GM12875 (cell line): ENCODE data around the gene ITSN2.

Experiments
- H3K4me3 ChIP-seq: one replicate; pipeline ENCODE4 v1.5.1; 2011; ENCODE audit warnings: low read depth, low read length, control low read depth
- CTCF ChIP-seq: IDR thresholded peaks from 2 replicates; pipeline ENCODE4 v1.5.1; 2011; ENCODE audit warnings: low read depth, mild to moderate bottlenecking, control low read depth, inconsistent platforms, low read length, moderate library complexity, borderline replicate concordance; ENCODE audit not compliant: insufficient read depth

Gene ITSN2

DNA sequence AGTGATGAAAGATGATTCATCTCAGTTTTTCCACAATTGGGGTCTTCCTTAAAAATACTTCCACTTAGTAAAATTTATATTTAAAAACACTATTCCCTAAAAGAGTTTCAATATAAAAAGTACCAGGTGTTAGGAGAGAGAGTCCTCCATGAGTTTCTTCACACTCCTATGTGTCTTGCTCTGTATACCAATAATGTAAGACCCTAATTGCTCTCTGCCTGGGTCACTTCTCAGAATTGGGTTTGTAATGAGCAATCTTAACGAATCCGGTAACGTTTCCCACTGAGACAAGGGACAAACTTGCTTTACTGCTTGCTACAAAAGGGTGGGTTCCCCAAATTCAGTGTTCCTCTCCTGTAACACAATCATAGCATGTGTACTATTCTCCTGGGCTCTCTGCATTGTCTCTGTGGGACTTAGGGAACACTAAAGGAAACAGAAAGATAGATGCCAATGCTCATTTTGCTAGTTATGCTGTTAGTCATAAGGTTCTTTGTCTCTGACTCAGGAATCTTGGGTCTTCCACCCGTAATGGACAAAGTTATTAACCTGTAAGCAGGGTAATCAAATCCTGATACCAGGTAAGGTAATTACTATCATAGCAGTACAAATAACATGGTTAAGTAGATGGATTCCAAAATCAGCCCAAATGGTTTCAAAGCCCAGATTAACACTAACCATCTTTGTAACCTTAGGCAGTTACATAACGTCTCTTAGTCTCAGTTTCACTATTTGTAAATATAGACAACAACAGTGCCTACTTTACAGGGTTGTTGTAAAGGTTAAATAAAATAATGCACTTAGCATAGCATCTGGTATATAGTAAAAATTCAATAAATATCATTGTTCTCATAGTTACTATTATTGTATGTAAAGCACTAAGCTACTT lies 46.3 kb downstream of the ITSN2 start:
- no peak overlapping the region for H3K4me3 ChIP-seq
- TF ChIP-seq CTCF = no peak

- TF ChIP-seq CTCF = no peak
- no peak overlapping the region for H3K4me3 ChIP-seq
These were observed 52.4 kb downstream of the ITSN2 start for GRCh38 chr2:24307961-24308360.

GRCh38 chr2:24304631-24305030 lies 55.7 kb downstream of the ITSN2 start:
- H3K4me3 ChIP-seq = no peak overlapping the region
- no peak for TF ChIP-seq CTCF

GRCh38 chr2:24304098-24304497 lies 56.2 kb downstream of the ITSN2 start:
- no peak overlapping the region for H3K4me3 ChIP-seq
- TF ChIP-seq CTCF = no peak

DNA sequence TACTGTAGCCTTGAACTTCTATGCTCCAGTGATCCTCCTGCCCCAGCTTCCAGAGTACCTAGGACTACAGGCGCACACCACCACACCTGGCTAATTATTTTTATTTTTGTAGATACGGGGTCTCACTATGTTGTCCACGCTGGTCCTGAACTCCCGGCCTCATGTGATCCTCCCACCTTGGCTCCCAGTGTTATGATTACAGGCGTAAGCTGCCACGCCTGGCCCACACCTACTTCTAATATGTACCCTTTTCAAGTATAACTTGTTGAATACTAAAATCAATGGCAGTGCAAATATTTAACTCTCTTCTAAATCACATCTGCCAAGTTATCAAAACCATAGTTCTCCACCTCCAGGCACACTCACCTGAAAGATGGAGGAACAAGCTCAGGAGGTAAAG lies 58.7 kb downstream of the ITSN2 start:
- TF ChIP-seq CTCF = no peak
- no peak overlapping the region for H3K4me3 ChIP-seq

DNA sequence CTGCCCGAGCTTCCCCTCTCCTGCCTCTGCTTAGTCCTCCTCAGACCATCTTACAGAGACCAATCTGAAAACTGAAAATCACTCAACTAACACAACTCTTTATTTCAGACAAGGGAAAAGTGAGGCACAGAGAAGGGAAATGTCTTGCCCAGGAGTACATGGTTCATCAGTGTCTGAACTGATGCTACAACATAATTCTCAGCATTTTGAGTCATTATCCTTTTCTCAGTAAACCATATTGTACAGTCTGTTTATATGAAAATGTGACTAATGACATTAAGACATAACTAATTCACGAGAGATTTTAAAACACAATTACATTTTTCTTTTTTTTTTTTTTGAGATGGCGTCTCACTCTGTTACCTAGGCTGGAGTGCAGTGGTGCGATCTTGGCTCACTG lies 62.7 kb downstream of the ITSN2 start:
- H3K4me3 ChIP-seq = no peak overlapping the region
- TF ChIP-seq CTCF = no peak

DNA sequence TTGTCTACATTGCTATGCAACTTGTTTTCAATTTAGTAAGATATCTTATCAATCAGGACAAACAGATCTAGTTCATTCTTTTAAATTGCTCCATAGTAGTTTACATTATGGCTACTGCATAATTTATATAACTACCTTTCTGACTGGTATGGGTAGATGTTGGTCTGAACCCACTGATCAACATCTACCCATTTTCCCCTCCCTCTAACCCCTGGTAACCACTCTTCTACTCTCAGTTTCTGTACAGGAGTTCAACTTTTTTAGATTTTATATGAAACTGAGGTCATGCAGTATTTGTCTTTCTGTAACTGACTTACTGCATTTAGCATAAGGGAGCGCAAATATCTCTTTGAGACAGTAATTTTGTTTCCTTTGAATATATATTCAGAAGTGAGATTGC lies 73.2 kb downstream of the ITSN2 start:
- no peak for TF ChIP-seq CTCF
- H3K4me3 ChIP-seq = no peak overlapping the region
